ENCODE measurements around the gene STK32C. TPM values are rescaled to one million over a fixed set of nuclear protein-coding genes. Genes with fewer than 3 reads are reported as not detected.
A peak's percentile ranks its signal among the peaks of the same experiment; 100 is the strongest.
"Not testable (repeated sequence)": the region's sequence is repeated elsewhere in the genome, so short reads cannot be mapped to it uniquely, and the experiment has no call there.

Gene STK32C
- total RNA-seq, 1 donor from 2014 or later, result 69.2 TPM

DNA sequence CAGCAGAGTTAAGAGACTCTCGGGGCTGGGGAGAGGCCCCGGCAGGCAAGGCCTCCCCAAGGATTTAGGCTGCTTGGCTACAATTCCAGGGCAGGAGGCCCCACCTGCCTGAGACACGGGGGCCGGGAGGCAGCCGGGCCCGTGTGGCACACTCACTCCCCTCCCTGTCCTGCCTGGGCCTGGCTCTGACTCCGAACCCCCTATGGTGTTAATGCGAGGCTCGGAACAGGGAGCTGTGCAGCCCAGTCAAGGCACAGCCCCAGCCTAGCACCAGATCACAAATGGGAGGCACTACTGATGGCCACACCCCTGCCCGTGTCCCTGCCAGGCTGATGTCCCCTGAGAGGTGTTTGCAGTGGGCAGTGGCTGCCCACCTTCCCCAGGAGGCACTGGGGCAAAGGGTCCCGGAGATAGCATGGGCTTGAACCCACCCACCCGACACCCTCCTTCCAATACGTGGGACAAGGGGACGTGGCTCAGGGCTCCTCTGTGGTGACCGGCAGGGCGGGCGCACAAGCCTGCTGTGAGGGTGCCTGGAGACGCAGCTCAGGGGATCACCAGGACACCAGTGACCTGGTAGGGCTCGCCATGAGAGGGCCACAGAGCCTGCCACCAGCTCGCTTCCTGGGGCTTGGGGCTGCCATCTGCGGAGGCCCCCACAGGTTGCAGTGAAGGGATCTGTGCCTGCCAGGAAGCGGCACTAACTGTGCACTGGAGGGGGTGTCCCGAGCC, 84.0 kb downstream of the STK32C start:
- no peak overlapping the region for H3K27ac Mint-ChIP-seq (ENCODE audit: unreplicated experiment)
- TF ChIP-seq, protein P1, sequence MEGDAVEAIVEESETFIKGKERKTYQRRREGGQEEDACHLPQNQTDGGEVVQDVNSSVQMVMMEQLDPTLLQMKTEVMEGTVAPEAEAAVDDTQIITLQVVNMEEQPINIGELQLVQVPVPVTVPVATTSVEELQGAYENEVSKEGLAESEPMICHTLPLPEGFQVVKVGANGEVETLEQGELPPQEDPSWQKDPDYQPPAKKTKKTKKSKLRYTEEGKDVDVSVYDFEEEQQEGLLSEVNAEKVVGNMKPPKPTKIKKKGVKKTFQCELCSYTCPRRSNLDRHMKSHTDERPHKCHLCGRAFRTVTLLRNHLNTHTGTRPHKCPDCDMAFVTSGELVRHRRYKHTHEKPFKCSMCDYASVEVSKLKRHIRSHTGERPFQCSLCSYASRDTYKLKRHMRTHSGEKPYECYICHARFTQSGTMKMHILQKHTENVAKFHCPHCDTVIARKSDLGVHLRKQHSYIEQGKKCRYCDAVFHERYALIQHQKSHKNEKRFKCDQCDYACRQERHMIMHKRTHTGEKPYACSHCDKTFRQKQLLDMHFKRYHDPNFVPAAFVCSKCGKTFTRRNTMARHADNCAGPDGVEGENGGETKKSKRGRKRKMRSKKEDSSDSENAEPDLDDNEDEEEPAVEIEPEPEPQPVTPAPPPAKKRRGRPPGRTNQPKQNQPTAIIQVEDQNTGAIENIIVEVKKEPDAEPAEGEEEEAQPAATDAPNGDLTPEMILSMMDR (IDR thresholded peaks at IDR 0.05; ENCODE audit: partially characterized antibody, unreplicated experiment), result no peak
- H3K4me3 Mint-ChIP-seq (ENCODE audit: unreplicated experiment), result no peak overlapping the region
- H3K4me1 Mint-ChIP-seq (ENCODE audit: low read depth, unreplicated experiment), result peaks cover 7% of the 10 kb centered on the region
- peaks cover 18% of the 10 kb centered on the region for H3K36me3 Mint-ChIP-seq (ENCODE audit: unreplicated experiment)
- no peak for DNase-seq
- peaks cover 5% of the 10 kb centered on the region for H3K27me3 Mint-ChIP-seq (ENCODE audit: unreplicated experiment)
- peaks cover 13% of the 10 kb centered on the region for H3K9me3 Mint-ChIP-seq (ENCODE audit: unreplicated experiment)

DNA sequence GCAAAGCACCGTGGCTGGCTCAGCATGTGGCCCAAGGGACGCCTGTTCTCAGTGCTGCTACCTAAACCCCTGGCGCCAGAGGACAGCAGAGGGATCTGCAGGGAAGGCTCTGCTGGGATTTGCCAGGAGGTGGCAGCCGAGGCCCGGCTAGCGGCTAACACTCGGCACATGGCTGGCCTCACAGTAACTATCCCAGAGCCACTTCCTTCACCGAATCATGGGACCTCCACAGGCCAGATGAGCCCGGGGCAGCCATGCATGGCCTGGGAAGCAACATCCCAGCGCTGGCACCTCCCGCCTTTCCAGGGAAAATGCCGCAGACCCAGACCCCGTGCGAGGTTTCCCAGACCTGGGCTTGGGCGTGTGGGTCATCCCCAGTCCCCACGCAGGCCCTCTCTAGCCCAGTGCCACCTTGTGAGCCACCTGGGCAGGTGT, 84.6 kb downstream of the STK32C start:
- H3K27ac Mint-ChIP-seq (ENCODE audit: unreplicated experiment), result no peak overlapping the region
- no peak overlapping the region for H3K4me3 Mint-ChIP-seq (ENCODE audit: unreplicated experiment)
- H3K9me3 Mint-ChIP-seq (ENCODE audit: unreplicated experiment), result peaks cover 13% of the 10 kb centered on the region
- H3K27me3 Mint-ChIP-seq (ENCODE audit: unreplicated experiment), result peaks cover 5% of the 10 kb centered on the region
- H3K4me1 Mint-ChIP-seq (ENCODE audit: low read depth, unreplicated experiment), result peaks cover 7% of the 10 kb centered on the region
- TF ChIP-seq, protein P1 (IDR thresholded peaks at IDR 0.05; ENCODE audit: partially characterized antibody, unreplicated experiment), result no peak
- DNase-seq, result peak; percentile 75
- peaks cover 22% of the 10 kb centered on the region for H3K36me3 Mint-ChIP-seq (ENCODE audit: unreplicated experiment)

DNA sequence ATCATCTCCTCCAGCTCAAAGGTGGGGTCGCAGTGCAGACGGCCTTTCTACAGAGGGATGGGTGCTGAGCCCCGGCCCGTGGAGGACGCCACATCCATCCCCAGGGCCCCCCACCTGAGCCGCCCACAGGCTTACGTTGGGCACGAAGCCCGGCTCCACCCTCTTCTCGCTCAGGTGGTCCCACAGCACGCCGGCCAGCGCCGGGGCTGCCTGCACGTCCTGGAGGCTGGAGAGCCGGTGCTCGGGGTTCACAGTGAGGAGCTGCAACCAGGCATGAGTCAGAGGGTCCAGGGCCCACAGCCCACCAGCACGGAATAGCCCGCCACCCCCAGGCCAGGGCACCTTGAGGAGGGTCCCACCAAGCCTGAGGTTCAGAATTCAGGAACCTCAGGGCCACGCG, 85.0 kb downstream of the STK32C start:
- H3K27ac Mint-ChIP-seq (ENCODE audit: unreplicated experiment), result no peak overlapping the region
- peaks cover 7% of the 10 kb centered on the region for H3K4me1 Mint-ChIP-seq (ENCODE audit: low read depth, unreplicated experiment)
- peaks cover 23% of the 10 kb centered on the region for H3K36me3 Mint-ChIP-seq (ENCODE audit: unreplicated experiment)
- peaks cover 5% of the 10 kb centered on the region for H3K27me3 Mint-ChIP-seq (ENCODE audit: unreplicated experiment)
- peaks cover 12% of the 10 kb centered on the region for H3K9me3 Mint-ChIP-seq (ENCODE audit: unreplicated experiment)
- no peak overlapping the region for H3K4me3 Mint-ChIP-seq (ENCODE audit: unreplicated experiment)
- DNase-seq, result no peak
- TF ChIP-seq, protein P1 (IDR thresholded peaks at IDR 0.05; ENCODE audit: partially characterized antibody, unreplicated experiment), result no peak

DNA sequence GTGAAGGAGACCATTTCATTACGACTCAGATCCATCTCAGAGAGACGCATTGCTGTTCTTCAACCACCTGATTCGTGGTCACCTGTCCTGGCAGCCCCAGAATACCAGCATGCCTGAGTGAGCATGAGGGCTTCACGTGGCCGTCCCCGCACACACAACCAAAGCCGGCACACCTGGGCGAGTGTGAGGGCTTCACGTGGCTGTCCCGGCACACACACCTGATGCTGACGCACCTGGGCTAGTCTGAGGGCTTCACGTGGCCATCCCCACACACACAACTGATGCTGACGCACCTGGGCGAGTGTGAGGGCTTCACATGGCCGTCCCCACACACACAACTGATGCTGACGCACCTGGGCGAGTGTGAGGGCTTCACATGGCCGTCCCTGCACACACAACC, 86.8 kb downstream of the STK32C start:
- not testable (repeated sequence) for H3K4me3 Mint-ChIP-seq (ENCODE audit: unreplicated experiment); H3K27ac Mint-ChIP-seq (ENCODE audit: unreplicated experiment)
- H3K36me3 Mint-ChIP-seq (ENCODE audit: unreplicated experiment), result peaks cover 23% of the 10 kb centered on the region

DNA sequence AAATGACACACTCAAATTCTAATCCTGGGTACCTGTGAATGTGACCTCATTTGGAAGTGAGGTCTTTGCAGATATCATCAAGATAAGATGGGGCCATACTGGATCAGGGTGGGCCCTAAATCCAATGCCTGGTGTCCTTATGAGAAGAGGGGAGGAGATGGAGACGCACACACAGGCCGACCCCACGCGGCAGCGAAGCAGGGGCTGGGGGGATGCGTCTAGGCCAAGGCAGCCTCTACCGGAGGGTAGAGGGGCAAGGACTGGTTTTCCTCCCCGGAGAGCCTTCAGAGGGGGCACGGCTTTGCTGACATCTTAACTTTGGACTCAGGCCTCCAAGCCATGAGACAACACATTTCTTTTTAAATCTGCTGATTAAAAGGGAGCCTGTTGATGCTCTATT, 87.7 kb downstream of the STK32C start:
- H3K27me3 Mint-ChIP-seq (ENCODE audit: unreplicated experiment), result peaks cover 8% of the 10 kb centered on the region
- H3K9me3 Mint-ChIP-seq (ENCODE audit: unreplicated experiment), result peaks cover 12% of the 10 kb centered on the region
- H3K4me1 Mint-ChIP-seq (ENCODE audit: low read depth, unreplicated experiment), result peaks cover 2% of the 10 kb centered on the region
- no peak for DNase-seq
- peaks cover 30% of the 10 kb centered on the region for H3K36me3 Mint-ChIP-seq (ENCODE audit: unreplicated experiment)
- H3K27ac Mint-ChIP-seq (ENCODE audit: unreplicated experiment), result no peak overlapping the region
- TF ChIP-seq, protein P1 (IDR thresholded peaks at IDR 0.05; ENCODE audit: partially characterized antibody, unreplicated experiment), result no peak
- no peak overlapping the region for H3K4me3 Mint-ChIP-seq (ENCODE audit: unreplicated experiment)

More for the DNA sequence above, 86.8 kb downstream of the STK32C start:
- H3K9me3 Mint-ChIP-seq (ENCODE audit: unreplicated experiment); DNase-seq; H3K27me3 Mint-ChIP-seq (ENCODE audit: unreplicated experiment); H3K4me1 Mint-ChIP-seq (ENCODE audit: low read depth, unreplicated experiment): not testable (repeated sequence)

All from glutamatergic neuron (in vitro differentiated cells).